Naive thymus-derived CD4-positive, alpha-beta T cell (primary cell): ENCODE measurements around the gene ABCG8. TPM values are rescaled to one million over a fixed set of nuclear protein-coding genes. Genes with fewer than 3 reads are reported as not detected.
A peak's percentile ranks its signal among the peaks of the same experiment; 100 is the strongest.

Experiments
- ATAC-seq: fragments of 150-1000 bp; cut with Tn5 transposase; 2 replicates; pipeline ENCODE4 v1.10.0; 2021; ENCODE audit warnings: mild to moderate bottlenecking, moderate library complexity
- CTCF ChIA-PET: fragments of 350-600 bp; sonication (Branson Sonifier 250); formaldehyde crosslinking; loops from one replicate; lab custom pipeline; 2021; ENCODE audit warnings: antibody characterized with exemption; lab: Charles Lee
- POLR2A ChIA-PET: fragments of 350-600 bp; sonication (Branson Sonifier 250); formaldehyde crosslinking; loops from one replicate; lab custom pipeline; 2021; ENCODE audit warnings: antibody characterized with exemption, inconsistent platforms; lab: Charles Lee
- DNase-seq, 9 donors: peaks; one replicate each; pipeline versions ENCODE4 v3.0.0 to v3.0.0-alpha.2; 2020 to 2022; ENCODE audit warnings: mixed read lengths in 1 of 9
- H3K27ac ChIP-seq: one replicate; pipeline ENCODE4 v1.7.0; 2013; ENCODE audit warnings: mild to moderate bottlenecking, low read depth, low read length, moderate library complexity
- H3K27me3 ChIP-seq, 2 donors: one replicate each; pipeline ENCODE4 v1.7.0; 2013; ENCODE audit warnings: low read length in 2 of 2, mild to moderate bottlenecking in 2 of 2, moderate library complexity in 2 of 2; ENCODE audit not compliant: control insufficient read depth in 2 of 2, insufficient read depth in 2 of 2
- H3K36me3 ChIP-seq, 3 experiments: 1 replicate in 2 of 3; 2 replicates in 1 of 3; pipeline ENCODE4 v1.7.0; 2013; ENCODE audit warnings: low read length in 3 of 3, mild to moderate bottlenecking in 3 of 3, moderate library complexity in 1 of 3; ENCODE audit not compliant: insufficient read depth in 3 of 3, control insufficient read depth in 2 of 3
- H3K4me1 ChIP-seq, 2 donors: one replicate each; pipeline ENCODE4 v1.7.0; 2013; ENCODE audit warnings: low read length in 2 of 2, mild to moderate bottlenecking in 2 of 2, moderate library complexity in 1 of 2; ENCODE audit not compliant: control insufficient read depth in 2 of 2, insufficient read depth in 2 of 2
- H3K4me3 ChIP-seq: 2 replicates; pipeline ENCODE4 v1.7.0; 2013; ENCODE audit warnings: mild to moderate bottlenecking, low read length
- H3K9me3 ChIP-seq, 3 experiments: 1 replicate in 2 of 3; 2 replicates in 1 of 3; pipeline ENCODE4 v1.7.0; 2013; ENCODE audit warnings: low read length in 3 of 3; ENCODE audit not compliant: control insufficient read depth in 2 of 3
- H3K27ac Mint-ChIP-seq, 9 donors: one replicate each; pipeline ENCODE4 v1.8.0; 2020 to 2022; ENCODE audit warnings: mixed read lengths in 9 of 9, mild to moderate bottlenecking in 8 of 9, moderate library complexity in 5 of 9, inconsistent platforms in 2 of 9
- H3K27me3 Mint-ChIP-seq, 5 donors: one replicate each; pipeline ENCODE4 v1.8.0; 2021 to 2022; ENCODE audit warnings: mixed read lengths in 5 of 5, mild to moderate bottlenecking in 1 of 5
- H3K36me3 Mint-ChIP-seq, 5 donors: one replicate each; pipeline ENCODE4 v1.8.0; 2020 to 2022; ENCODE audit warnings: mixed read lengths in 5 of 5, mild to moderate bottlenecking in 3 of 5, inconsistent platforms in 1 of 5
- H3K4me1 Mint-ChIP-seq, 7 donors: one replicate each; pipeline ENCODE4 v1.8.0; 2020 to 2022; ENCODE audit warnings: mixed read lengths in 7 of 7, mild to moderate bottlenecking in 3 of 7, inconsistent platforms in 1 of 7
- H3K4me3 Mint-ChIP-seq, 10 donors: one replicate each; pipeline ENCODE4 v1.8.0; 2020 to 2022; ENCODE audit warnings: mild to moderate bottlenecking in 10 of 10, mixed read lengths in 10 of 10, moderate library complexity in 6 of 10, inconsistent platforms in 2 of 10
- H3K9me3 Mint-ChIP-seq, 11 donors: one replicate each; pipeline ENCODE4 v1.8.0; 2020 to 2022; ENCODE audit warnings: mixed read lengths in 11 of 11, mild to moderate bottlenecking in 4 of 11, inconsistent platforms in 1 of 11, moderate library complexity in 1 of 11
- intact Hi-C, 2 donors: fragments of 100-400 bp; cut with micrococcal nuclease; formaldehyde crosslinking; loops; one replicate each; pipeline ENCODE4 v1.15.1; 2023
- polyA plus RNA-seq, 2 donors: library from polyadenylated mRNA; unstranded; fragments of 300-500 nt; fragmentation: Illumina TruSeq; gene quantifications; one replicate each; pipeline ENCODE4 v1.2.3, GENCODE V29; 2021
- total RNA-seq, 6 experiments: library from RNA in 5 of 6; stranded (reverse) in 5 of 6; gene quantifications; 1 replicate in 5 of 6; 2 replicates in 1 of 6; pipeline ENCODE4 v1.2.3 and lab custom pipeline; 2021 to 2026

ABCG8 gene
- total and polyA plus RNA-seq, 7 experiments from 2014 or later, result 0.11 TPM; not detected in 6

DNA sequence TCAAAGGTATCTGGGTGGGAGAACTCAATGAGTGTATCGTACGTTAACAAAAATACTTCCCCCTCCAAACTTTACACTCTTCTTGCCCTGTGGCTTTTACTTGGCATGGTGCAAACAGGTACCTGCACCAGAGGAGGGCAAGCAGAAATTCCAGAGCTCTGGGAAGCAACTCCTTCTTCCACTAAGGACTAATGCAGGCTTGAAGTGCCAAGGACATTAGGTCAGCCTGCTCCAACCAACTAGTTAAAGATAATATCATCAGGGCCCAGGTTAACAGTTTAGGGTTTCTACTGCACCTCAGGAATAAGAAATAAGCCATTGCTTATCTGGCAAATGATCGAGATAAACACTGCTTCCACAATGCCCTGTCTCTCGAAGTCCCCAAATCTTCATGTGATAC, 86.7 kb downstream of the ABCG8 start:
- H3K9me3 ChIP-seq, result no peaks in the 10 kb centered on the region
- Mint-ChIP-seq H3K9me3 (no peaks in the 10 kb centered on the region), H3K27ac (no peak overlapping the region), H3K4me1 (peaks cover 0 to 16% (median 0%) of the 10 kb centered on the region in 7 donors), H3K4me3 (no peak overlapping the region), H3K27me3 (no peaks in the 10 kb centered on the region), H3K36me3 (peaks cover 4 to 55% (median 23%) of the 10 kb centered on the region in 5 donors)
- no peaks in the 10 kb centered on the region for H3K27me3 ChIP-seq
- intact Hi-C loops, result no loop called here
- ChIA-PET POLR2A (no interaction called here), CTCF (no interaction called here)
- no peak for DNase-seq
- H3K36me3 ChIP-seq, result peaks cover 3 to 56% (median 4%) of the 10 kb centered on the region in 3 experiments
- H3K4me1 ChIP-seq, result no peaks in the 10 kb centered on the region
- no peak overlapping the region for H3K27ac ChIP-seq
- no peak for ATAC-seq
- H3K4me3 ChIP-seq, result no peak overlapping the region

DNA sequence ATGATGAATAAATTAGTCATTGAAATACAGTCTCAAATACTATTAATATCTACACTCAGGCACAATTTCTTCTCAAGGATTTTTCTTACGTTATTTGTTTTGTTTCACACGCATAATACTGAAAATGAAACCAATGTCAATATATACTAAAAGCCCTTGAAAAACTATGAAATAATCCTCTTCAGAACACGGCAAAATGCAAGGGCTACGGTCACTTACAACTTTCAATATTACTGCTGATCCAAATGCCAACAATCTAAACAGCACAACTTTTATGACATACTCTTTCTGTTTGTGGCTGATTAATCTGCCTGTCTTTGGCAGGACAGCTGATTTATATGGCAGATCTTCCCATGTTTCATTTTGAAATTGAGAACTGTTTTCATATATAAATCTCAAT, 88.7 kb downstream of the ABCG8 start:
- intact Hi-C loops, result no loop called here
- ATAC-seq (no peak), DNase-seq (no peak)
- Histone ChIP-seq H3K9me3 (no peaks in the 10 kb centered on the region), H3K4me3 (no peak overlapping the region), H3K4me1 (no peaks in the 10 kb centered on the region), H3K36me3 (peaks cover 4 to 59% (median 6%) of the 10 kb centered on the region in 3 experiments), H3K27ac (no peak overlapping the region), H3K27me3 (no peaks in the 10 kb centered on the region)
- Mint-ChIP-seq H3K9me3 (no peaks in the 10 kb centered on the region), H3K27me3 (no peaks in the 10 kb centered on the region), H3K4me1 (peaks cover 0 to 16% (median 0%) of the 10 kb centered on the region in 7 donors), H3K36me3 (peaks cover 10 to 52% (median 35%) of the 10 kb centered on the region in 5 donors), H3K4me3 (peak overlapping the region in 1 of 10 donors; percentile 63), H3K27ac (peak overlapping the region in 1 of 9 donors; percentile 76)
- POLR2A ChIA-PET, result interaction anchor here (1.0 kb wide), 1 partner anchor 13 kb away, joined by 3 read pairs; no protein-coding TSS in a partner anchor
- CTCF ChIA-PET, result no interaction called here

DNA sequence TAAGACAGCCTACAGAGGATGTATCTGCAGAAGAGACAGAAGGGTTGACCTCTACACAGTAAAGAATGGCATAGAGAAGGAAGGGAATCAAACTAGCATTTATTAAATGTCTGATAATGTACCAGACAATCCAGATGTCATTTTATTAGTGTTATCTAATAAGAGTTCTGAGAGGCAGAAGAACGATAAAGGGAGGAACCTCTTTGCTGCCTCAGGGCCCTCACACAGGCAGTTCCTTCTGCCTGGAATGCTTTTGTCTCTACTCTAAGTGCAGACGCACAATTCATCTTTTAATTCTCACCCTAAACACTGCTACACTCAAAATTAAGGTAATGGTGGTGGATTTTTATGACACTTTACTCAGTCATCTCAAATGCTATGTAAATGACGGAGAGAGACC, 92.5 kb downstream of the ABCG8 start:
- intact Hi-C loops, result no loop called here
- ChIA-PET CTCF (no interaction called here), POLR2A (no interaction called here)
- no peak for DNase-seq
- Histone ChIP-seq H3K27me3 (no peaks in the 10 kb centered on the region), H3K27ac (no peak overlapping the region), H3K36me3 (peaks cover 0 to 42% (median 9%) of the 10 kb centered on the region in 3 experiments), H3K4me3 (no peak overlapping the region), H3K4me1 (no peaks in the 10 kb centered on the region), H3K9me3 (no peaks in the 10 kb centered on the region)
- peaks cover 8 to 44% (median 20%) of the 10 kb centered on the region in 5 donors for H3K36me3 Mint-ChIP-seq
- H3K4me3 Mint-ChIP-seq, result no peak overlapping the region
- no peaks in the 10 kb centered on the region for H3K9me3 Mint-ChIP-seq
- H3K27me3 Mint-ChIP-seq, result no peaks in the 10 kb centered on the region
- ATAC-seq, result no peak
- H3K4me1 Mint-ChIP-seq, result peaks cover 0 to 22% (median 0%) of the 10 kb centered on the region in 7 donors
- H3K27ac Mint-ChIP-seq, result no peak overlapping the region

Other genes with a start within 250 kb of the ABCG8 start
- gene THADA, start 242.9 kb upstream of the ABCG8 start, total RNA-seq, result 10 to 100 TPM; 34.1 to 43.0 (median 41.0) TPM
- 10 to 100 TPM; 11.7 to 22.2 TPM for gene THADA, start 242.9 kb upstream of the ABCG8 start, polyA plus RNA-seq
- gene PLEKHH2, start 201.7 kb upstream of the ABCG8 start, total RNA-seq, result 1 to 10 TPM in 4 of 5 experiments, under 1 TPM in 1; 0.02 to 2.8 (median 2.0) TPM
- gene PLEKHH2, start 201.7 kb upstream of the ABCG8 start, polyA plus RNA-seq, result under 1 TPM in 1 of 2 donors, not detected in 1; 0.33 TPM
- not detected for gene C1GALT1C1L, start 162.5 kb upstream of the ABCG8 start, total RNA-seq
- not detected for gene C1GALT1C1L, start 162.5 kb upstream of the ABCG8 start, polyA plus RNA-seq
- 1 to 10 TPM; 1.9 to 6.1 (median 5.1) TPM for gene DYNC2LI1, start 64.9 kb upstream of the ABCG8 start, total RNA-seq
- gene DYNC2LI1, start 64.9 kb upstream of the ABCG8 start, polyA plus RNA-seq, result 1 to 10 TPM; 5.6 to 7.8 TPM
- not detected for gene ABCG5, start 132 bp upstream of the ABCG8 start, total RNA-seq
- not detected for gene ABCG5, start 132 bp upstream of the ABCG8 start, polyA plus RNA-seq
- 10 to 100 TPM; 54.3 to 92.7 (median 71.2) TPM for gene LRPPRC, start 157.0 kb downstream of the ABCG8 start, total RNA-seq
- gene LRPPRC, start 157.0 kb downstream of the ABCG8 start, polyA plus RNA-seq, result 10 to 100 TPM; 42.3 to 45.1 TPM